GM23248 (cell line): ENCODE results near the gene MAP1B. TPM values are rescaled to one million over a fixed set of nuclear protein-coding genes. Genes with fewer than 3 reads are reported as not detected.
A peak's percentile ranks its signal among the peaks of the same experiment; 100 is the strongest.

ENCODE experiments used
- DNase-seq: peaks from one replicate; pipeline ENCODE4 v3.0.0-alpha.2; 2015
- H2AFZ ChIP-seq: fragments of 200-600 bp; sonication (generic); 2 replicates; pipeline ENCODE4 v1.6.1; 2016; ENCODE audit warnings: antibody characterized with exemption
- H3F3A ChIP-seq: fragments of 200-600 bp; sonication (generic); 2 replicates; pipeline ENCODE4 v1.6.1; 2016; ENCODE audit warnings: mild to moderate bottlenecking, antibody characterized with exemption, mixed run types; ENCODE audit not compliant: insufficient read depth
- H3K27ac ChIP-seq: fragments of 200-600 bp; sonication (generic); 2 replicates; pipeline ENCODE4 v1.5.1; 2016; ENCODE audit warnings: mild to moderate bottlenecking
- H3K27me3 ChIP-seq: fragments of 200-600 bp; sonication (generic); replicated peaks from 2 replicates; pipeline ENCODE4 v1.6.1; 2016; ENCODE audit warnings: mild to moderate bottlenecking; ENCODE audit not compliant: insufficient read depth
- H3K36me3 ChIP-seq: fragments of 200-600 bp; sonication (generic); 2 replicates; pipeline ENCODE4 v1.6.1; 2016; ENCODE audit warnings: low read depth, mild to moderate bottlenecking
- H3K4me1 ChIP-seq: fragments of 200-600 bp; sonication (generic); 2 replicates; pipeline ENCODE4 v1.6.1; 2016; ENCODE audit warnings: mild to moderate bottlenecking; ENCODE audit not compliant: insufficient read depth
- H3K4me2 ChIP-seq: fragments of 200-600 bp; sonication (generic); one replicate; pipeline ENCODE4 v1.6.1; 2016; ENCODE audit warnings: mild to moderate bottlenecking; ENCODE audit not compliant: unreplicated experiment
- H3K4me3 ChIP-seq: fragments of 200-600 bp; sonication (generic); 2 replicates; pipeline ENCODE4 v1.5.1; 2016; ENCODE audit warnings: mild to moderate bottlenecking
- H3K79me2 ChIP-seq: fragments of 200-600 bp; sonication (generic); 2 replicates; pipeline ENCODE4 v1.6.1; 2016; ENCODE audit warnings: mild to moderate bottlenecking; ENCODE audit not compliant: insufficient read depth
- H3K9ac ChIP-seq: fragments of 200-600 bp; sonication (generic); 2 replicates; pipeline ENCODE4 v1.6.1; 2016; ENCODE audit warnings: mild to moderate bottlenecking
- H3K9me2 ChIP-seq: fragments of 200-600 bp; sonication (generic); 2 replicates; pipeline ENCODE4 v1.6.1; 2016; ENCODE audit warnings: mixed run types, mild to moderate bottlenecking, moderate library complexity; ENCODE audit not compliant: insufficient read depth
- H3K9me3 ChIP-seq: fragments of 200-600 bp; sonication (generic); one replicate; pipeline ENCODE4 v1.6.1; 2017; ENCODE audit warnings: low read depth
- H4K20me1 ChIP-seq: fragments of 200-600 bp; sonication (generic); 2 replicates; pipeline ENCODE4 v1.6.0; 2016; ENCODE audit not compliant: insufficient read depth
- EZH2 ChIP-seq: fragments of 200-600 bp; sonication (generic); IDR thresholded peaks from 2 replicates; pipeline ENCODE4 v1.6.1; 2018; ENCODE audit warnings: antibody characterized with exemption, mild to moderate bottlenecking; ENCODE audit not compliant: insufficient read depth, poor library complexity, severe bottlenecking
- EZH2phosphoT487 ChIP-seq: fragments of 200-600 bp; sonication (generic); IDR thresholded peaks from 2 replicates; pipeline ENCODE4 v1.6.1; 2018; ENCODE audit warnings: antibody characterized with exemption, moderate library complexity, mild to moderate bottlenecking, low read depth; ENCODE audit not compliant: insufficient read depth
- WGBS, 2 experiments: methylation state at CpG; one replicate each; pipeline ENCODE4 v1.1.6; 2015 to 2017; ENCODE audit warnings: low lambda C conversion rate in 2 of 2, low coverage in 1 of 2; ENCODE audit errors: missing lambda C conversion rate in 2 of 2; 5-methylcytosine and 5-hydroxymethylcytosine counted together
- in situ Hi-C: fragments of 300-500 bp; cut with MboI; formaldehyde crosslinking; loops from 2 replicates; pipeline ENCODE4 v1.15.0; 2020
- polyA plus RNA-seq: library from polyadenylated mRNA; unstranded; fragments of >200 nt; fragmentation: Nextera tagmentation; extraction: Ambion mirVana; gene quantifications from 2 replicates; pipeline ENCODE4 v1.2.1, GENCODE V29; 2016
- total RNA-seq: library from RNA; depleted of rRNA; stranded (reverse); fragments of >200 nt; shearing (Covaris generic); gene quantifications from 2 replicates; pipeline ENCODE4 v1.2.3, GENCODE V29; 2014

Gene MAP1B
- total and polyA plus RNA-seq, 2 experiments from 2014 or later = 149 to 267 TPM

DNA sequence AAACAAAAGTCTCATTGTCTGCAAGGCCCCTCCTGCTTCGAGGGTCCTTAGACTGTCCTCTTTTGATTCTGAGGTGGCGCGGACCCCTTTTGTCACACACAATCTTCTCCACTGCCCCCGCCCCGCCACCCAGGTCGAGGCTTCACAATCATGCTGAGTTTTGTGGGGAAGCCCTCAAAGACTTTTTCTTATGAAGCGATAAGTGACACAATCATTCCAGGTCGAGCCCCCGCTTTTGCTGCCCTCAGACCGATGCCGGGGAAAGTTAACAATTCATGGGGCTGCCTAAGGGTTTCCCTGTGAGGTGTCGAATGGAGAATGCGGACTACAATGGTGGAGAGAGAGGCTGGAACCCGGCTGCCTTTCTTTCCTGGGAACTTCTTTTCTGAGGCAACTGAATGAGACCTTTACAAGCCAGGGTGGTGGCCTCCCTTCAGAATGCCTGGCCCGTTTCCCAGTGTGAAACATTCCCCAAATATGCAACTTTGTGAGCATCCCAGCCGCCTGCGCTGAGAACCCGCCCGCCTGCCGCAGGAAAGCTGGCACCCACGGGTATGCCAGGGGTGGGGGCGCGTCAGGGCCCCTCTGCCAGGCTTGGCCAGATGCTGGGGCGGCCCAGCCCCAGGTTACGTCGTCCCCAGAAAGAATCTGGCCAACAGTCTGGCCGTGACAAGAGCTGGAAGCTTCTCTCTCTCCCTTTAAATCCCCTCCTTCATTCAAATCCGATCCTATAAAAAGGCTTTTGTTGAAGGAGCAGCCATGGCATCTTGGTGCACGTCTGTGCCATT lies 71.9 kb downstream of the MAP1B start:
- Histone ChIP-seq H3K9me2 (no peaks in the 10 kb centered on the region), H3K4me1 (peaks cover 33% of the 10 kb centered on the region), H3K9ac (peak overlapping the region; percentile 84), H3K4me3 (peak overlapping the region; percentile 73), H3K9me3 (no peaks in the 10 kb centered on the region), H3K36me3 (peaks cover 17% of the 10 kb centered on the region), H2AFZ (peak overlapping the region; percentile 53), H4K20me1 (no peaks in the 10 kb centered on the region), H3K27me3 (no peaks in the 10 kb centered on the region), H3F3A (peaks cover 28% of the 10 kb centered on the region), H3K27ac (peak overlapping the region; percentile 97), H3K4me2 (peak overlapping the region; percentile 99), H3K79me2 (peaks cover 93% of the 10 kb centered on the region)
- TF ChIP-seq EZH2phosphoT487 = no peak
- no peak for TF ChIP-seq EZH2
- in situ Hi-C loops = no loop called here
- 6 to 8% methylated on average over 21 to 29 of the region's 29 CpGs for WGBS, 2 experiments
- DNase-seq = peak; percentile 97

DNA sequence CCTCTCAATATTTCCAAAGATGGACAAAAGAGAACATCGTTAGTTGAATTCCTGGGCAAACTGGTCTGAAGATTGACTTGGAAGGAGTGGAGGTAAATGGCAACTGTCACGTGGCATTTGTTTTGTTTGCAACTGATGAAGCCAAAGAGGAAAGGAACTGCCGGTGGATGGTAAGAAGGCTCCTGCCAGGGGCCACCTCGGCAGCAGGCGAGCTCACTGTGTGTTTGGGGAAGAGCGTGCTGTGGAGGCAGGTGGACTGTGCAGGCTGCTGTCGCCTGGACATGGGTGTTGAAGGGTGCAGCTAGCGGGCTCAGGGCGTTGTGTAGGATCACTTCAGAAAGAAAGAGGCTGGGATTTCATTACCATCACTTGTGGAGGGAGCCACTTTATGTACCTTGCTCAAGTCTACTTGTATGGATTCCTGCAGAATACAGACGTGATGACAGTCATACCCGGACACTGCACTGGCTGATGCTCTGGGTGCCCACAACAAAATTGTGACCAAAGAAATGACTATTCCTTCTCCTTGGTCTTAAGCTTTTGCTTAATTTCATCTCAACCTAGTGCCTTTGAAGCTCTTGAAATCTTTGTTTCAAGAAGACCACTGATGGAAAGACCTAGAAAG lies 72.7 kb downstream of the MAP1B start:
- Histone ChIP-seq H2AFZ (peak overlapping the region; percentile 53), H3K9ac (peak overlapping the region; percentile 84), H3K9me3 (no peaks in the 10 kb centered on the region), H3K27me3 (no peaks in the 10 kb centered on the region), H3F3A (peaks cover 28% of the 10 kb centered on the region), H3K4me3 (peak overlapping the region; percentile 73), H3K4me1 (peaks cover 33% of the 10 kb centered on the region), H3K4me2 (peak overlapping the region; percentile 99), H3K36me3 (peaks cover 25% of the 10 kb centered on the region), H3K79me2 (peaks cover 95% of the 10 kb centered on the region), H3K27ac (peak overlapping the region; percentile 97), H3K9me2 (no peaks in the 10 kb centered on the region), H4K20me1 (no peaks in the 10 kb centered on the region)
- in situ Hi-C loops = no loop called here
- no peak for TF ChIP-seq EZH2
- no peak for TF ChIP-seq EZH2phosphoT487
- DNase-seq = peak; percentile 66
- WGBS, 2 experiments = 17 to 18% methylated on average over 11 of the region's 11 CpGs

GRCh38 chr5:72180925-72181324 lies 73.7 kb downstream of the MAP1B start:
- Histone ChIP-seq H3K79me2 (peaks cover 95% of the 10 kb centered on the region), H3F3A (peaks cover 28% of the 10 kb centered on the region), H3K4me3 (peak overlapping the region; percentile 73), H3K27ac (peak overlapping the region; percentile 97), H3K27me3 (no peaks in the 10 kb centered on the region), H3K36me3 (peaks cover 26% of the 10 kb centered on the region), H4K20me1 (no peaks in the 10 kb centered on the region), H3K9me3 (no peaks in the 10 kb centered on the region), H3K4me2 (peak overlapping the region; percentile 99), H3K9ac (peak overlapping the region; percentile 84), H3K9me2 (no peaks in the 10 kb centered on the region), H2AFZ (no peak overlapping the region), H3K4me1 (peaks cover 36% of the 10 kb centered on the region)
- TF ChIP-seq EZH2 (no peak), EZH2phosphoT487 (no peak)
- in situ Hi-C loops = no loop called here
- WGBS, 2 experiments = 14 to 19% methylated on average over 4 of the region's 4 CpGs
- peak; percentile 55 for DNase-seq

DNA sequence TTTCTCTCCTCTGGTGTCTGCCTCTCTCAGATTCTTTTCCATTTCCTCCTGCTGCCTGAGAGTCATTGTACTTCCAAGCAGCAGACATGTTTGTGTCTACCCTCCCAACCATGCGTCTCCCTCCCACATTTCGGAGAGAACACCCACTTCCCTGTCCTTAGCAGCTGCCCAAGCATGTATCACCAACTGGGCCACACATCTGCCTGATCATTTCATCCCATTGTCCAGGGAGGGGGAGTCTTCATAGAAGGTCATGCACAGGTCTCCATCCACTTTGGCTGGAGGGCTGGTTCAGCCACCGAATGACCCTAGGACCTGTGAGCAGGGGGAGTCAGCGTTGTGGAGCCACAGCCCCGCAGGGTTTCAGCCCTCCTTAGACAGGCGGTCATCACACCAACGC lies 75.4 kb downstream of the MAP1B start:
- Histone ChIP-seq H3K9me2 (no peaks in the 10 kb centered on the region), H3F3A (peaks cover 40% of the 10 kb centered on the region), H3K9ac (no peak overlapping the region), H3K9me3 (no peaks in the 10 kb centered on the region), H3K4me3 (no peak overlapping the region), H3K27ac (no peak overlapping the region), H3K36me3 (peaks cover 31% of the 10 kb centered on the region), H3K4me1 (peaks cover 52% of the 10 kb centered on the region), H3K4me2 (no peak overlapping the region), H2AFZ (no peak overlapping the region), H4K20me1 (no peaks in the 10 kb centered on the region), H3K27me3 (no peaks in the 10 kb centered on the region), H3K79me2 (peaks cover 95% of the 10 kb centered on the region)
- in situ Hi-C loops = no loop called here
- 97 to 98% methylated on average over 7 of the region's 7 CpGs for WGBS, 2 experiments
- no peak for DNase-seq
- TF ChIP-seq EZH2 (no peak), EZH2phosphoT487 (no peak)
